ENCODE data around the gene ACTG2.

Gene ACTG2

GRCh38 chr2:73915437-73915993, 22.7 kb downstream of the ACTG2 start:
- DNase-seq = no peak

- DNase-seq = no peak
Measured at GRCh38 chr2:73916666-73917065, 23.9 kb downstream of the ACTG2 start.

GRCh38 chr2:73917296-73917695, 24.5 kb downstream of the ACTG2 start:
- DNase-seq = no peak

GRCh38 chr2:73917696-73918207, 24.9 kb downstream of the ACTG2 start:
- DNase-seq = no peak

GRCh38 chr2:73918856-73919255, 26.0 kb downstream of the ACTG2 start:
- no peak for DNase-seq

- DNase-seq = no peak
Measured at GRCh38 chr2:73919596-73920228, 26.9 kb downstream of the ACTG2 start.

- no peak for DNase-seq
Measured at GRCh38 chr2:73920577-73921545, 28.1 kb downstream of the ACTG2 start.

- DNase-seq = no peak
Measured at GRCh38 chr2:73921581-73921980, 28.8 kb downstream of the ACTG2 start.

- DNase-seq = no peak
Measured at GRCh38 chr2:73922681-73923080, 29.9 kb downstream of the ACTG2 start.

GRCh38 chr2:73925033-73925704, 32.4 kb downstream of the ACTG2 start:
- DNase-seq = no peak

GRCh38 chr2:73925853-73926492, 33.2 kb downstream of the ACTG2 start:
- no peak for DNase-seq

- peak; percentile 99 for DNase-seq
Measured at GRCh38 chr2:73926493-73927327, 33.9 kb downstream of the ACTG2 start, which contains the start of gene DGUOK. DGUOK (plus strand) TSS chr2:73926880; CDS start chr2:73926911, 31 bp downstream.

- no peak for DNase-seq
Measured at GRCh38 chr2:73927344-73927743, 34.5 kb downstream of the ACTG2 start.

- DNase-seq = no peak
Measured at GRCh38 chr2:73928963-73929347, 36.1 kb downstream of the ACTG2 start.

- DNase-seq = no peak
Measured at GRCh38 chr2:73930386-73930785, 37.6 kb downstream of the ACTG2 start.

- peak; percentile 85 for DNase-seq
Measured at GRCh38 chr2:73931531-73932500, 39.0 kb downstream of the ACTG2 start.

- no peak for DNase-seq
Measured at GRCh38 chr2:73933194-73933593, 40.4 kb downstream of the ACTG2 start.

- DNase-seq = no peak
Measured at GRCh38 chr2:73935641-73936040, 42.8 kb downstream of the ACTG2 start.

GRCh38 chr2:73937103-73937885, 44.5 kb downstream of the ACTG2 start:
- DNase-seq = no peak
